Lung (tissue), 12 donors: ENCODE data around the gene CHN1. TPM values are rescaled to one million over a fixed set of nuclear protein-coding genes. Genes with fewer than 3 reads are reported as not detected.

Experiments
- ATAC-seq: fragments of 200-7000 bp; cut with Tn5 transposase; one replicate; pipeline ENCODE4 v1.9.1; 2020; ENCODE audit warnings: moderate number of reproducible peaks; ENCODE audit not compliant: insufficient read depth, low FRiP score
- DNase-seq, 3 donors: peaks; one replicate each; pipeline ENCODE4 v3.0.0-alpha.2; 2013 to 2017
- H3K27ac ChIP-seq, 2 donors: one replicate each; pipeline ENCODE4 v1.5.1; 2013; ENCODE audit warnings: mild to moderate bottlenecking in 2 of 2, moderate library complexity in 2 of 2, control low read depth in 1 of 2, inconsistent platforms in 1 of 2, low read depth in 1 of 2, low read length in 1 of 2
- H3K27me3 ChIP-seq, 3 donors: one replicate each; pipeline ENCODE4 v1.5.1; 2013; ENCODE audit warnings: low read length in 2 of 3; ENCODE audit not compliant: control insufficient read depth in 3 of 3, insufficient read depth in 3 of 3
- H3K36me3 ChIP-seq, 4 donors: one replicate each; pipeline ENCODE4 v1.5.1; 2013; ENCODE audit warnings: low read length in 4 of 4, mild to moderate bottlenecking in 1 of 4, moderate library complexity in 1 of 4; ENCODE audit not compliant: control insufficient read depth in 4 of 4, insufficient read depth in 4 of 4
- H3K4me1 ChIP-seq, 5 donors: one replicate each; pipeline ENCODE4 v1.5.1; 2013; ENCODE audit warnings: low read length in 5 of 5, mild to moderate bottlenecking in 2 of 5, moderate library complexity in 1 of 5; ENCODE audit not compliant: control insufficient read depth in 5 of 5, insufficient read depth in 5 of 5
- H3K4me3 ChIP-seq: one replicate; pipeline ENCODE4 v1.5.1; 2013; ENCODE audit warnings: mild to moderate bottlenecking, control low read depth, moderate library complexity
- H3K9ac ChIP-seq, 2 donors: one replicate each; pipeline ENCODE4 v1.5.1; 2013; ENCODE audit warnings: low read length in 2 of 2, control low read depth in 1 of 2; ENCODE audit not compliant: insufficient read depth in 1 of 2
- H3K9me3 ChIP-seq, 4 donors: one replicate each; pipeline ENCODE4 v1.5.1; 2013; ENCODE audit warnings: low read length in 3 of 4, mild to moderate bottlenecking in 1 of 4, moderate library complexity in 1 of 4; ENCODE audit not compliant: control insufficient read depth in 4 of 4, insufficient read depth in 3 of 4
- CTCF ChIP-seq: IDR thresholded peaks from 2 replicates; pipeline ENCODE4 v1.5.1; 2012; ENCODE audit warnings: mild to moderate bottlenecking; ENCODE audit errors: control extremely low read depth, extremely low read depth
- WGBS, 2 donors: extraction: QIAGEN DNeasy Blood & Tissue Kit; methylation state at CpG; one replicate each; pipeline ENCODE4 v1.1.7; 2013; 5-methylcytosine and 5-hydroxymethylcytosine counted together
- polyA plus RNA-seq, 2 donors: library from polyadenylated mRNA; stranded (reverse); fragments of 200-250 nt; gene quantifications; one replicate each; pipeline ENCODE4 v1.2.1, GENCODE V29; 2013
- total RNA-seq, 2 donors: library from RNA; depleted of rRNA in 1 of 2; stranded (reverse); fragments of >200 nt in 1 of 2; gene quantifications; one replicate each; pipeline ENCODE4 v1.2.1, GENCODE V29; 2014 to 2021
- donor health status: control.
- donor health status: control.
- donor health status: Bipolar disorder and iron deficiency.
- donor health status: healthy.
- donor health status: DM: yes; HTN: yes; CAD: no.

Gene CHN1
- total and polyA plus RNA-seq, 4 donors, result 6.8 to 80.9 (median 14.5) TPM

GRCh38 chr2:174833737-174834136, 171.4 kb downstream of the CHN1 start:
- H3K9me3 ChIP-seq, result no peaks in the 10 kb centered on the region
- ATAC-seq (no peak), DNase-seq (no peak)
- no peak overlapping the region for H3K9ac ChIP-seq
- H3K36me3 ChIP-seq, result no peaks in the 10 kb centered on the region
- no peak overlapping the region for H3K27ac ChIP-seq
- no peak overlapping the region for H3K4me3 ChIP-seq
- 88 to 89% methylated on average over 3 of the region's 3 CpGs for WGBS, 2 donors
- H3K4me1 ChIP-seq, result peaks cover 0 to 20% (median 9%) of the 10 kb centered on the region in 5 donors
- no peaks in the 10 kb centered on the region for H3K27me3 ChIP-seq
- no peak for TF ChIP-seq CTCF

- no peak overlapping the region for H3K4me3 ChIP-seq
- no peak for TF ChIP-seq CTCF
- no peaks in the 10 kb centered on the region for H3K9me3 ChIP-seq
- H3K27me3 ChIP-seq, result no peaks in the 10 kb centered on the region
- DNase-seq, result no peak
- H3K36me3 ChIP-seq, result no peaks in the 10 kb centered on the region
- no peak for ATAC-seq
- H3K9ac ChIP-seq, result no peak overlapping the region
- WGBS, 2 donors, result 92 to 96% methylated on average over 6 of the region's 6 CpGs
- peaks cover 5 to 44% (median 26%) of the 10 kb centered on the region in 5 donors for H3K4me1 ChIP-seq
- no peak overlapping the region for H3K27ac ChIP-seq
These were observed 174.6 kb downstream of the CHN1 start for GRCh38 chr2:174830561-174830960.

GRCh38 chr2:174829550-174829949, 175.6 kb downstream of the CHN1 start:
- H3K4me3 ChIP-seq, result no peak overlapping the region
- no peak for TF ChIP-seq CTCF
- DNase-seq (no peak), ATAC-seq (no peak)
- H3K27me3 ChIP-seq, result no peaks in the 10 kb centered on the region
- no peak overlapping the region for H3K9ac ChIP-seq
- 71 to 85% methylated on average over 3 of the region's 3 CpGs for WGBS, 2 donors
- no peak overlapping the region for H3K27ac ChIP-seq
- H3K4me1 ChIP-seq, result peaks cover 5 to 45% (median 27%) of the 10 kb centered on the region in 5 donors
- no peaks in the 10 kb centered on the region for H3K9me3 ChIP-seq
- no peaks in the 10 kb centered on the region for H3K36me3 ChIP-seq
